Thyroid gland (tissue), 4 donors: ENCODE results near the gene HFM1.

Experiments used
- POLR2A ChIP-seq, 2 donors: fragments of 450-650 bp; IDR thresholded peaks; one replicate each; pipeline ENCODE4 v1.6.1; 2017; ENCODE audit warnings: antibody characterized with exemption in 2 of 2, mild to moderate bottlenecking in 2 of 2, moderate library complexity in 1 of 2
- TF ChIP-seq, protein P1 (sequence below), 6 experiments: fragments of 200-600 bp in 3 of 6; fragments of 450-650 bp in 3 of 6; sonication (generic) in 3 of 6; IDR thresholded peaks; one replicate each; pipeline ENCODE4 v1.5.1; 2016 to 2019; ENCODE audit warnings: antibody characterized with exemption in 6 of 6, mild to moderate bottlenecking in 2 of 6, inconsistent platforms in 1 of 6, moderate library complexity in 1 of 6

DNA sequence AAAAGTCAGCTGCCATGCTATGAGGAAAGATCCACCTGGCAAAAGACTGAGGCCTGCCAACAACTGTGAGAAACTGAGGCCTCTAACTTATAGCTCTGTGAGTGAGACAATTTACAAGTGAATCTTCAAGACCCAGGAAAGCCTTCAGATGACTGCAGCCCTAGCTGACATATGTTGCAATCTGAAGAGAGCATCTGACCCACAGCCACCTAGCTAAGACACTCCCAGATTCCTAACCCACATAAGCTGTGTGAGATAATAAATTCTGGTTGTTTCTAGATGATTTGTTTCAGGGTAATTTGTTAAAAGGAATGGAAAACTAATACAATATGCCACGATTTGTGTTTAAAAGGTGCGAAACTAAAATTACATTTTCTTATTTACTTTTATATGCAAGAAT, 55.1 kb downstream of the HFM1 start:
- TF ChIP-seq, protein P1, sequence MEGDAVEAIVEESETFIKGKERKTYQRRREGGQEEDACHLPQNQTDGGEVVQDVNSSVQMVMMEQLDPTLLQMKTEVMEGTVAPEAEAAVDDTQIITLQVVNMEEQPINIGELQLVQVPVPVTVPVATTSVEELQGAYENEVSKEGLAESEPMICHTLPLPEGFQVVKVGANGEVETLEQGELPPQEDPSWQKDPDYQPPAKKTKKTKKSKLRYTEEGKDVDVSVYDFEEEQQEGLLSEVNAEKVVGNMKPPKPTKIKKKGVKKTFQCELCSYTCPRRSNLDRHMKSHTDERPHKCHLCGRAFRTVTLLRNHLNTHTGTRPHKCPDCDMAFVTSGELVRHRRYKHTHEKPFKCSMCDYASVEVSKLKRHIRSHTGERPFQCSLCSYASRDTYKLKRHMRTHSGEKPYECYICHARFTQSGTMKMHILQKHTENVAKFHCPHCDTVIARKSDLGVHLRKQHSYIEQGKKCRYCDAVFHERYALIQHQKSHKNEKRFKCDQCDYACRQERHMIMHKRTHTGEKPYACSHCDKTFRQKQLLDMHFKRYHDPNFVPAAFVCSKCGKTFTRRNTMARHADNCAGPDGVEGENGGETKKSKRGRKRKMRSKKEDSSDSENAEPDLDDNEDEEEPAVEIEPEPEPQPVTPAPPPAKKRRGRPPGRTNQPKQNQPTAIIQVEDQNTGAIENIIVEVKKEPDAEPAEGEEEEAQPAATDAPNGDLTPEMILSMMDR (IDR thresholded peaks at IDR 0.05) = no peak
- TF ChIP-seq POLR2A (IDR thresholded peaks at IDR 0.05) = no peak
